Suprapubic skin (tissue), 4 donors: ENCODE measurements around the gene CHIC2. TPM values are rescaled to one million over a fixed set of nuclear protein-coding genes. Genes with fewer than 3 reads are reported as not detected.

Experiments used
- DNase-seq, 2 donors: peaks; one replicate each; pipeline ENCODE4 v3.0.0-alpha.2; 2019; ENCODE audit warnings: low spot score in 2 of 2
- H3K27ac ChIP-seq: fragments of 200-600 bp; sonication (generic); one replicate; pipeline ENCODE4 v1.5.1; 2019
- H3K27me3 ChIP-seq: fragments of 200-600 bp; sonication (generic); one replicate; pipeline ENCODE4 v1.5.1; 2019
- H3K36me3 ChIP-seq: fragments of 200-600 bp; sonication (generic); one replicate; pipeline ENCODE4 v1.5.1; 2019
- H3K4me1 ChIP-seq: fragments of 200-600 bp; sonication (generic); one replicate; pipeline ENCODE4 v1.5.1; 2019
- H3K4me3 ChIP-seq: fragments of 200-600 bp; sonication (generic); one replicate; pipeline ENCODE4 v1.5.1; 2019; ENCODE audit warnings: mild to moderate bottlenecking
- H3K9me3 ChIP-seq: fragments of 200-600 bp; sonication (generic); one replicate; pipeline ENCODE4 v1.5.1; 2019
- CTCF ChIP-seq, 2 donors: fragments of 200-600 bp in 1 of 2; fragments of 450-650 bp in 1 of 2; sonication (generic) in 1 of 2; IDR thresholded peaks; one replicate each; pipeline ENCODE4 v1.5.1; 2016 to 2019; ENCODE audit warnings: antibody characterized with exemption in 2 of 2, mild to moderate bottlenecking in 1 of 2, moderate library complexity in 1 of 2
- EP300 ChIP-seq: sonication (generic); formaldehyde crosslinking; IDR thresholded peaks from one replicate; pipeline ENCODE4 v1.6.1; 2017; ENCODE audit warnings: antibody characterized with exemption
- POLR2A ChIP-seq, 2 donors: fragments of 450-650 bp; IDR thresholded peaks; one replicate each; pipeline ENCODE4 v1.6.1; 2017; ENCODE audit warnings: antibody characterized with exemption in 2 of 2, mild to moderate bottlenecking in 2 of 2, moderate library complexity in 2 of 2
- POLR2AphosphoS5 ChIP-seq, 3 donors: sonication (generic); formaldehyde crosslinking; IDR thresholded peaks; one replicate each; pipeline ENCODE4 v1.6.1; 2017; ENCODE audit warnings: antibody characterized with exemption in 3 of 3
- WGBS: methylation state at CpG from one replicate; pipeline ENCODE4 v1.1.5; 2018; 5-methylcytosine and 5-hydroxymethylcytosine counted together
- total RNA-seq, 4 donors: library from RNA; depleted of rRNA; stranded (reverse); fragments of >200 nt; gene quantifications; one replicate each; pipeline ENCODE4 v1.1.0, GENCODE V29; 2016

Gene CHIC2
- total RNA-seq, 4 donors from 2014 or later = 33.3 to 60.3 (median 41.1) TPM

DNA sequence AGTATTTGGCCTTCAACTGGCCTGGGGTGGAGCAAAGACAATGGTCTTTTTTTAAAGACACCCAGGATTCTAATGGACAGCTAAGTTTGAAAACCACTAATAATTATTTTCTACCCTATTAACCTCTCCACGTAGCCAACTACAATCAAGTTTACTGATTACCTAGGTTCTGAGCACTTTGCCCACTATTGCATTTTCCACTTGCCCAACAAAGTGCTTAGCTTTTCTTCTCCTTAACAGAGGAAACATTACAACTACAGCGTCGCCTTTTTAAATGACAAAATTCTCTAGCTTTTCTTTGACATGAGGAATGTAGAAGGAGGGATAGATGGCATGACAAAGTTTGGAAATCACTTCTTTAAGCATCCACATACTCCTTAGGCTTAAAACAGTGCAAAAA is 2.0 kb downstream of the CHIC2 start:
- Histone ChIP-seq H3K36me3 (no peaks in the 10 kb centered on the region), H3K4me1 (peaks cover 73% of the 10 kb centered on the region), H3K4me3 (peak overlapping the region; percentile 74), H3K27me3 (no peaks in the 10 kb centered on the region), H3K9me3 (no peaks in the 10 kb centered on the region), H3K27ac (no peak overlapping the region)
- no peak for DNase-seq
- WGBS = 51% methylated on average over 3 of the region's 3 CpGs
- TF ChIP-seq POLR2AphosphoS5 (IDR thresholded peaks at IDR 0.05) (no peak), CTCF (IDR thresholded peaks at IDR 0.05) (no peak), POLR2A (IDR thresholded peaks at IDR 0.05) (no peak), EP300 (no peak)

DNA sequence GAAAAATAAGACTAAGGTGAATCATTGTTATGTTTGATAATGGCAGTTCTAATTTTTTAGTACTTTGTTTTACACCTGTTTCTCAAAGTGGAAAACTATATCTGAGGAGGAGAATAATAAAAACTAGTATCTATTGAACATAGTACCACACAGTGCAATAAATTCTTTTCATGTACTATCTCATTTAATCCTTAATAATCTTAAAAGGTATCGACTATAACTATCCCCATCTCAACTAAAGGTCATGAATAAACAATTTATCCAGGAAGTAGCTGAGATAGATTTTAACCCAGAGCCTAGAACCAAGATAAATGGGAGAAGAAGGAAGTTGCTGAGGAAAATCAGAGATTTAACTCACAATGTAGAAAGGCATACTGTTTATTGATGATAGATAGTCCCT is 2.5 kb downstream of the CHIC2 start:
- TF ChIP-seq EP300 (no peak), POLR2AphosphoS5 (IDR thresholded peaks at IDR 0.05) (no peak), POLR2A (IDR thresholded peaks at IDR 0.05) (no peak), CTCF (IDR thresholded peaks at IDR 0.05) (no peak)
- no peaks in the 10 kb centered on the region for H3K36me3 ChIP-seq
- no peaks in the 10 kb centered on the region for H3K9me3 ChIP-seq
- peak overlapping the region; percentile 74 for H3K4me3 ChIP-seq
- no peak for DNase-seq
- WGBS = 83% methylated on average over 1 of the region's 1 CpG
- H3K4me1 ChIP-seq = peaks cover 74% of the 10 kb centered on the region
- no peaks in the 10 kb centered on the region for H3K27me3 ChIP-seq
- no peak overlapping the region for H3K27ac ChIP-seq

DNA sequence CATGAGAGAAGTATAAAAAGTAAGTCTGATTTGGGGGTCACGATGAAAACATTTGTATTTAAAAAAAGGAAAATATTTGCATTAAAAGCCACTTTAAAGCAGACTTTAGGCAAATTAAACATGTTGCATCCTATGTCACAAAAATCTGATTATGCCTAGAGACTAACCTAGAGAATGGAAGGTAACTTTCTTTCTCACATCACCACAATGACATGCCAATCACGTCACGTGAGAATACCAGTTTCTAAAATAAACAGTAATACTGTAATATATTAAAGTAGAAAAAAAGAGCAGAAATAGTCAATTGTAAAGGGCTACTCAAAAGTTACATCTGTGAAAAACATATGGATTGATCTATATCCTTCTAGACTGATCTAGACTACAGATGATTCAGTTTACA is 3.3 kb downstream of the CHIC2 start:
- H3K4me3 ChIP-seq = peak overlapping the region; percentile 74
- H3K4me1 ChIP-seq = peaks cover 69% of the 10 kb centered on the region
- H3K27me3 ChIP-seq = no peaks in the 10 kb centered on the region
- H3K9me3 ChIP-seq = no peaks in the 10 kb centered on the region
- no peak for DNase-seq
- H3K36me3 ChIP-seq = no peaks in the 10 kb centered on the region
- WGBS = 53% methylated on average over 3 of the region's 3 CpGs
- no peak for TF ChIP-seq EP300
- no peak for TF ChIP-seq POLR2AphosphoS5 (IDR thresholded peaks at IDR 0.05)
- TF ChIP-seq POLR2A (IDR thresholded peaks at IDR 0.05) = no peak
- TF ChIP-seq CTCF (IDR thresholded peaks at IDR 0.05) = no peak
- H3K27ac ChIP-seq = no peak overlapping the region

DNA sequence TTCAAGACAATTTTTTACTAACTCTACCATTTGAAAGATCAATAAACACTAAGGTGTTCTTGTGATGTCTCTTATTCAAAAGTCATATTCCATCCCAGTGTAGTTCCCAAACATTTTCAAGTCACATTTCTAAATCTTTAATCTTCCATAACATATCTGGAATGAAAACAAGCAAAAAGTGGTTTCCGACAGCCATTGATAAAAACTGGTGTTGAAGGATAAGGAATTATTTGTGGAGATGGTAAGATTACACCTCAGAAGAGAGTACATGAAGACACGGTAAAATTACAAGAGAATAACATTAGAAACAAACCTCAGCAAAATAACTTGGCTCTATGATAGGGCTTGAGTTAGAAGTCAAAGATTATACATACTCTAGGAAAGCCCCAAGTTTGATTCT is 4.3 kb downstream of the CHIC2 start:
- Histone ChIP-seq H3K36me3 (no peaks in the 10 kb centered on the region), H3K27ac (no peak overlapping the region), H3K4me1 (peaks cover 59% of the 10 kb centered on the region), H3K9me3 (no peaks in the 10 kb centered on the region), H3K27me3 (no peaks in the 10 kb centered on the region), H3K4me3 (no peak overlapping the region)
- DNase-seq = no peak
- TF ChIP-seq POLR2A (IDR thresholded peaks at IDR 0.05) = no peak
- no peak for TF ChIP-seq EP300
- TF ChIP-seq POLR2AphosphoS5 (IDR thresholded peaks at IDR 0.05) = no peak
- no peak for TF ChIP-seq CTCF (IDR thresholded peaks at IDR 0.05)
- WGBS = 70% methylated on average over 2 of the region's 2 CpGs

- peaks cover 53% of the 10 kb centered on the region for H3K4me1 ChIP-seq
- no peaks in the 10 kb centered on the region for H3K9me3 ChIP-seq
- H3K27me3 ChIP-seq = no peaks in the 10 kb centered on the region
- DNase-seq = no peak
- no peaks in the 10 kb centered on the region for H3K36me3 ChIP-seq
- no peak overlapping the region for H3K4me3 ChIP-seq
- no peak overlapping the region for H3K27ac ChIP-seq
- 70% methylated on average over 3 of the region's 3 CpGs for WGBS
- TF ChIP-seq CTCF (IDR thresholded peaks at IDR 0.05) (no peak), POLR2AphosphoS5 (IDR thresholded peaks at IDR 0.05) (no peak), EP300 (no peak), POLR2A (IDR thresholded peaks at IDR 0.05) (no peak)
Observed at GRCh38 chr4:54058171-54058570, 6.2 kb downstream of the CHIC2 start.
